Activated CD8-positive, alpha-beta memory T cell treated with anti-CD3 and anti-CD28 coated beads for 48 hours (primary cell): ENCODE data around the gene DPP3.
"Not testable (repeated sequence)": the region's sequence is repeated elsewhere in the genome, so short reads cannot be mapped to it uniquely, and the experiment has no call there.

Experiments
- DNase-seq, 3 experiments: peaks; one replicate each; pipeline ENCODE4 v3.0.0-alpha.2; 2020; ENCODE audit warnings: low read depth in 2 of 3, low spot score in 2 of 3

DPP3 gene

GRCh38 chr11:66530927-66531709, 50.9 kb downstream of the DPP3 start:
- no peak for DNase-seq

GRCh38 chr11:66531841-66532240, 51.6 kb downstream of the DPP3 start:
- no peak for DNase-seq

GRCh38 chr11:66532784-66533183, 52.5 kb downstream of the DPP3 start:
- no peak for DNase-seq

- no peak for DNase-seq
Observed at GRCh38 chr11:66539170-66539869, 59.1 kb downstream of the DPP3 start.

GRCh38 chr11:66539870-66540213, 59.6 kb downstream of the DPP3 start:
- no peak for DNase-seq

- DNase-seq, result not testable (repeated sequence)
Observed at GRCh38 chr11:66540598-66540997, 60.4 kb downstream of the DPP3 start.

- DNase-seq, result no peak
Observed at GRCh38 chr11:66541892-66542291, 61.7 kb downstream of the DPP3 start.

- DNase-seq, result no peak
Observed at GRCh38 chr11:66542362-66542761, 62.1 kb downstream of the DPP3 start.

GRCh38 chr11:66543263-66544107, 63.3 kb downstream of the DPP3 start:
- peak in 2 of 3 experiments; percentile 36 for DNase-seq

GRCh38 chr11:66544952-66545351, 64.7 kb downstream of the DPP3 start:
- DNase-seq, result not testable (repeated sequence)

- peak; percentile 74 to 89 (median 89) for DNase-seq
Observed at GRCh38 chr11:66545701-66546367, 65.6 kb downstream of the DPP3 start, which contains the start of gene ZDHHC24. TSS of gene ZDHHC24 (minus strand) at chr11:66546048. CDS start at chr11:66546003, 45 bp downstream.

GRCh38 chr11:66546368-66546965, 66.2 kb downstream of the DPP3 start, which contains the start of gene ACTN3:
TSS of gene ACTN3 (plus strand) at chr11:66546903. CDS start at chr11:66546938, 35 bp downstream.
- no peak for DNase-seq

- no peak for DNase-seq
Observed at GRCh38 chr11:66546966-66547661, 66.9 kb downstream of the DPP3 start.

GRCh38 chr11:66547662-66548009, 67.4 kb downstream of the DPP3 start:
- DNase-seq, result no peak

- no peak for DNase-seq
Observed at GRCh38 chr11:66548041-66548440, 67.8 kb downstream of the DPP3 start.

- DNase-seq, result no peak
Observed at GRCh38 chr11:66548774-66549630, 68.8 kb downstream of the DPP3 start.

GRCh38 chr11:66549696-66550095, 69.5 kb downstream of the DPP3 start:
- no peak for DNase-seq

- no peak for DNase-seq
Observed at GRCh38 chr11:66550887-66551286, 70.7 kb downstream of the DPP3 start.

GRCh38 chr11:66554602-66555001, 74.4 kb downstream of the DPP3 start:
- no peak for DNase-seq
